GM06990 (cell line): ENCODE data around the gene ZDHHC7.

Experiments used
- DNase-seq: peaks from one replicate; pipeline ENCODE4 v3.0.0-alpha.2; 2011; ENCODE audit not compliant: insufficient read length; ENCODE audit errors: extremely low read depth
- H3K27me3 ChIP-seq: replicated peaks from 2 replicates; pipeline ENCODE4 v1.6.0; 2011; ENCODE audit warnings: low read length; ENCODE audit not compliant: control insufficient read depth, insufficient read depth
- H3K36me3 ChIP-seq: 2 replicates; pipeline ENCODE4 v1.5.1; 2011; ENCODE audit warnings: low read length; ENCODE audit not compliant: control insufficient read depth, insufficient read depth
- H3K4me3 ChIP-seq: replicated peaks from 2 replicates; pipeline ENCODE4 v1.5.1; 2011; ENCODE audit warnings: low read depth, mild to moderate bottlenecking, control low read depth, low read length
- TF ChIP-seq, protein P1 (sequence below): IDR thresholded peaks from 2 replicates; pipeline ENCODE4 v1.5.1; 2011; ENCODE audit warnings: low read length, control low read depth, mild to moderate bottlenecking, inconsistent platforms; ENCODE audit not compliant: insufficient read depth, poor library complexity, severe bottlenecking

ZDHHC7 gene

GRCh38 chr16:85040685-85041084, 29.4 kb upstream of the ZDHHC7 start:
- TF ChIP-seq, protein P1, sequence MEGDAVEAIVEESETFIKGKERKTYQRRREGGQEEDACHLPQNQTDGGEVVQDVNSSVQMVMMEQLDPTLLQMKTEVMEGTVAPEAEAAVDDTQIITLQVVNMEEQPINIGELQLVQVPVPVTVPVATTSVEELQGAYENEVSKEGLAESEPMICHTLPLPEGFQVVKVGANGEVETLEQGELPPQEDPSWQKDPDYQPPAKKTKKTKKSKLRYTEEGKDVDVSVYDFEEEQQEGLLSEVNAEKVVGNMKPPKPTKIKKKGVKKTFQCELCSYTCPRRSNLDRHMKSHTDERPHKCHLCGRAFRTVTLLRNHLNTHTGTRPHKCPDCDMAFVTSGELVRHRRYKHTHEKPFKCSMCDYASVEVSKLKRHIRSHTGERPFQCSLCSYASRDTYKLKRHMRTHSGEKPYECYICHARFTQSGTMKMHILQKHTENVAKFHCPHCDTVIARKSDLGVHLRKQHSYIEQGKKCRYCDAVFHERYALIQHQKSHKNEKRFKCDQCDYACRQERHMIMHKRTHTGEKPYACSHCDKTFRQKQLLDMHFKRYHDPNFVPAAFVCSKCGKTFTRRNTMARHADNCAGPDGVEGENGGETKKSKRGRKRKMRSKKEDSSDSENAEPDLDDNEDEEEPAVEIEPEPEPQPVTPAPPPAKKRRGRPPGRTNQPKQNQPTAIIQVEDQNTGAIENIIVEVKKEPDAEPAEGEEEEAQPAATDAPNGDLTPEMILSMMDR = no peak
- no peaks in the 10 kb centered on the region for H3K27me3 ChIP-seq
- no peak overlapping the region for H3K4me3 ChIP-seq
- no peaks in the 10 kb centered on the region for H3K36me3 ChIP-seq
- DNase-seq = no peak

DNA sequence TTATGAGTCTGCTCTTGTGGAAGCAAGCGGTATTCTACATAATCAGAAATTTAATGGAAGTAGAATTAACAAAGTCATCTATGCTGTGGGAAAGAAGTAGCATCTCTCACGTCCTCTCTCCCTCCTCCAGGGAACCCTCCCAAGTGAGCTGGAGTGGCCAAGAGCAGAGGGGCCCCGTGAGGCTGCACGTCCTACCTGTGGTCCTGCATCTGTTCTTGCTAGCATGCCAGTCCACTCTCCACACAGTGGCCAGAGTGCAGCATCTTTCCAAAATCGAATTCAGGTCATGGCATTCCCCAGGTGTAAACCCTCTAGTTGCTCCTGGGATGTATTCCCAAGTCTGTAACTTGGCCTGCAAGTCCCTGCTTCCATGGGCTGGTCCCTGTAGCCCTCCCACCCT, 26.4 kb upstream of the ZDHHC7 start:
- H3K4me3 ChIP-seq = no peak overlapping the region
- no peaks in the 10 kb centered on the region for H3K27me3 ChIP-seq
- H3K36me3 ChIP-seq = no peaks in the 10 kb centered on the region; the same call in 1 of the 2 replicates
- TF ChIP-seq, protein P1 = no peak
- DNase-seq = no peak

GRCh38 chr16:85037050-85037410, 25.7 kb upstream of the ZDHHC7 start:
- DNase-seq = no peak
- Histone ChIP-seq H3K27me3 (no peaks in the 10 kb centered on the region), H3K36me3 (no peaks in the 10 kb centered on the region; the same call in 1 of the 2 replicates), H3K4me3 (no peak overlapping the region)
- TF ChIP-seq, protein P1 = no peak

DNA sequence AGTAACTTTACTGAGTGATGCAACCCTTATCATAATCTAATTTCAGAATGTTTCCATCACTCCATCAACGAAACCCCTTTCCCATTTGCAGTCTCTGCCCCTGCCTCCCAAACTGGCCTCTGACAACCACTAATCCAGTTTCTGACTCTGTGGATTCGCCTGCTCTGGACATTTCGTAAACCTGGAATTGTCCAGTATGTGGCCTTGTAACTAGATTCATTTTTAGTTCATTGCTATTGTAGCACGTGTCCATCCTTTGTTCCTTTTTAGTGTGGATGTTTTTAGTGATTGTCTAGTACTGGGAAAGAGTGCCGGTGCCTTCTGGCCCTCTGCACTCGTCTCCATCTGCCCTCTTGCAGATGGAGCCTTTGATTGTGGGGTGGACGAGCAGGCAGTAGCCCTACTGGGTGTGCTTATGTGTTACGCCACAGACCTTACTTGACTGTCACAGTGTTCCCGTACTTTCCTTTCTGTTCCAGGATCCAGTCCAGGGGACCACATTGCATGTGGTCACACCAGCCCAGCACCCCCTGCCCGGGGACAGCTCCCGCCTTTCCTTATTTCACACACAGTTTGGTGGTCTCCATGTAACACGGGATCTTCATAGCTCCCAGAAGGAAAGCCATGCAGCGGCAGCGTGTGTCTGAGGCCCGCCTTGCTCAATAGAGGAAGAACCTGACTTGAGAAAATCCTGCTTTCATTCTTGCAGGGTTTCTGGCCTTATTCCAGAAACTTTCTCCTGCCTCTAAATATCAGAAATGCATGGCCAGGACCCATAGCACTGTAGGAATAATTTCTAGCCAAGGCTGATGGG, 25.1 kb upstream of the ZDHHC7 start:
- Histone ChIP-seq H3K27me3 (no peaks in the 10 kb centered on the region), H3K4me3 (no peak overlapping the region), H3K36me3 (no peaks in the 10 kb centered on the region; the same call in none of the 2 replicates)
- TF ChIP-seq, protein P1 = no peak
- DNase-seq = no peak

DNA sequence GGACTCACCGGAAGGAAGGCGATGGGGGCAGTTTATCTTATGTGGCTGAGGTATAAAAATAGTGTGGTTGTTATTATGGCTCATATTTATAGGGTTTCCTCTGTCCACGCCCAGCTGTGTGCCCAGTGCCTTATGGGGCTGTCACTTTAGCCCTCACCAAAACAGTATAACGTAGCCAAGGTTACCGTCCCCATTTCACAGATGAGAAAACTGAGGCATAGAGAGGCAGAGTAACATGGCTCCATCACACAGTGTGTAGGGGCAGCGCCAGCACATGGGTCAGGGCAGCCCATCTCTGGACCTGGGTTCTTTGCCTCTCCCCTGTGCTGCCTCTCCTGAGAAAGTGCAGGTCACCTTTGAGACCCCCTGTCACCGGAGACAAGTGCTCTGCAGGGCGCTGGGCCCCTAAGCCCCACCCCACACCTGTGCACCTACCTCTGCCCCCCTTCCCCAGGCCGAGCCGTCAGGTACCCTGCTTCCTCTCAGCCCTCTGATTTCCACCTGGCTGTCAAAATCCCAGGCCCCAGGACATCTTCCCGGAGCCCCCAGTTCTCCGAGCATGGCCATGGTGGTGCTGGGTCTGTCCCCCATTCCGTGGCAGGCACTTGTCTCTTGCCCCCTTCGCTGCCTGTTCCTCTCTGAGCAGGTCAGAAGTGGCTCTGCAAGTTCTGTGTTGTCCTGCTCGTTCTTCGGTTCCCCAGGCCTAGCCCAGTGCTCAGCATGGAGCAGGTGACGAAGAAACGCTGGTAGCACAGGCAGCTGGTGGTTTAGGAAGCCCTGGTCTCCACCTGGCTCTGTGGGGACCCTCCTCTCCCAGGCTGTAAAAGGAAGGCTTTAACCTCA, 23.5 kb upstream of the ZDHHC7 start:
- H3K27me3 ChIP-seq = no peaks in the 10 kb centered on the region
- TF ChIP-seq, protein P1 = no peak
- no peak overlapping the region for H3K4me3 ChIP-seq
- H3K36me3 ChIP-seq = no peaks in the 10 kb centered on the region; the same call in none of the 2 replicates
- no peak for DNase-seq
